ENCODE data around the gene NDUFAF4. TPM values are rescaled to one million over a fixed set of nuclear protein-coding genes. Genes with fewer than 3 reads are reported as not detected.

The NDUFAF4 gene
- total RNA-seq, 3 donors from 2014 or later: 9.8 to 26.6 (median 14.1) TPM

- no peaks in the 10 kb centered on the region for H3K36me3 ChIP-seq
- H3K27me3 ChIP-seq: no peaks in the 10 kb centered on the region
- no peak overlapping the region for H3K4me3 ChIP-seq
- H3K4me1 ChIP-seq: no peaks in the 10 kb centered on the region
- intact Hi-C loops (cut with DNase I; ENCODE audit: low total_unique reads): no loop called here
- H3K9me3 ChIP-seq: peaks cover 0 to 7% of the 10 kb centered on the region in 2 donors
- DNase-seq (ENCODE audit: low spot score in 2 of 2): no peak
- TF ChIP-seq, protein P1, sequence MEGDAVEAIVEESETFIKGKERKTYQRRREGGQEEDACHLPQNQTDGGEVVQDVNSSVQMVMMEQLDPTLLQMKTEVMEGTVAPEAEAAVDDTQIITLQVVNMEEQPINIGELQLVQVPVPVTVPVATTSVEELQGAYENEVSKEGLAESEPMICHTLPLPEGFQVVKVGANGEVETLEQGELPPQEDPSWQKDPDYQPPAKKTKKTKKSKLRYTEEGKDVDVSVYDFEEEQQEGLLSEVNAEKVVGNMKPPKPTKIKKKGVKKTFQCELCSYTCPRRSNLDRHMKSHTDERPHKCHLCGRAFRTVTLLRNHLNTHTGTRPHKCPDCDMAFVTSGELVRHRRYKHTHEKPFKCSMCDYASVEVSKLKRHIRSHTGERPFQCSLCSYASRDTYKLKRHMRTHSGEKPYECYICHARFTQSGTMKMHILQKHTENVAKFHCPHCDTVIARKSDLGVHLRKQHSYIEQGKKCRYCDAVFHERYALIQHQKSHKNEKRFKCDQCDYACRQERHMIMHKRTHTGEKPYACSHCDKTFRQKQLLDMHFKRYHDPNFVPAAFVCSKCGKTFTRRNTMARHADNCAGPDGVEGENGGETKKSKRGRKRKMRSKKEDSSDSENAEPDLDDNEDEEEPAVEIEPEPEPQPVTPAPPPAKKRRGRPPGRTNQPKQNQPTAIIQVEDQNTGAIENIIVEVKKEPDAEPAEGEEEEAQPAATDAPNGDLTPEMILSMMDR (IDR thresholded peaks at IDR 0.05): no peak
- TF ChIP-seq POLR2A (IDR thresholded peaks at IDR 0.05): no peak
- TF ChIP-seq POLR2AphosphoS5 (IDR thresholded peaks at IDR 0.05): no peak
- H3K27ac ChIP-seq: no peak overlapping the region
These were observed 45.1 kb downstream of the NDUFAF4 start for GRCh38 chr6:96852605-96853004.

- no peaks in the 10 kb centered on the region for H3K27me3 ChIP-seq
- peaks cover 0 to 9% of the 10 kb centered on the region in 2 donors for H3K9me3 ChIP-seq
- intact Hi-C loops (cut with DNase I; ENCODE audit: low total_unique reads): no loop called here
- no peak overlapping the region for H3K27ac ChIP-seq
- H3K36me3 ChIP-seq: no peaks in the 10 kb centered on the region
- H3K4me1 ChIP-seq: no peaks in the 10 kb centered on the region
- no peak overlapping the region for H3K4me3 ChIP-seq
- no peak for DNase-seq (ENCODE audit: low spot score in 2 of 2)
- TF ChIP-seq, protein P1 (IDR thresholded peaks at IDR 0.05): no peak
- no peak for TF ChIP-seq POLR2A (IDR thresholded peaks at IDR 0.05)
- no peak for TF ChIP-seq POLR2AphosphoS5 (IDR thresholded peaks at IDR 0.05)
These were observed 45.8 kb downstream of the NDUFAF4 start for GRCh38 chr6:96851858-96852257.

- Histone ChIP-seq H3K27me3 (peaks cover 0 to 4% of the 10 kb centered on the region in 2 donors), H3K4me3 (no peak overlapping the region), H3K9me3 (peaks cover 0 to 9% of the 10 kb centered on the region in 2 donors), H3K27ac (no peak overlapping the region), H3K4me1 (no peaks in the 10 kb centered on the region), H3K36me3 (no peaks in the 10 kb centered on the region)
- intact Hi-C loops (cut with DNase I; ENCODE audit: low total_unique reads): no loop called here
- TF ChIP-seq POLR2A (IDR thresholded peaks at IDR 0.05) (no peak), POLR2AphosphoS5 (IDR thresholded peaks at IDR 0.05) (no peak)
- TF ChIP-seq, protein P1 (IDR thresholded peaks at IDR 0.05): no peak
- no peak for DNase-seq (ENCODE audit: low spot score in 2 of 2)
These were observed 48.1 kb downstream of the NDUFAF4 start for GRCh38 chr6:96849615-96850014.

- Histone ChIP-seq H3K36me3 (no peaks in the 10 kb centered on the region), H3K27ac (no peak overlapping the region), H3K9me3 (peaks cover 0 to 9% of the 10 kb centered on the region in 2 donors), H3K27me3 (peaks cover 0 to 4% of the 10 kb centered on the region in 2 donors), H3K4me1 (no peaks in the 10 kb centered on the region), H3K4me3 (no peak overlapping the region)
- intact Hi-C loops (cut with DNase I; ENCODE audit: low total_unique reads): no loop called here
- TF ChIP-seq POLR2A (IDR thresholded peaks at IDR 0.05) (no peak), POLR2AphosphoS5 (IDR thresholded peaks at IDR 0.05) (no peak)
- TF ChIP-seq, protein P1 (IDR thresholded peaks at IDR 0.05): no peak
- DNase-seq (ENCODE audit: low spot score in 2 of 2): no peak
These were observed 53.2 kb downstream of the NDUFAF4 start for GRCh38 chr6:96844530-96844929.

DNA sequence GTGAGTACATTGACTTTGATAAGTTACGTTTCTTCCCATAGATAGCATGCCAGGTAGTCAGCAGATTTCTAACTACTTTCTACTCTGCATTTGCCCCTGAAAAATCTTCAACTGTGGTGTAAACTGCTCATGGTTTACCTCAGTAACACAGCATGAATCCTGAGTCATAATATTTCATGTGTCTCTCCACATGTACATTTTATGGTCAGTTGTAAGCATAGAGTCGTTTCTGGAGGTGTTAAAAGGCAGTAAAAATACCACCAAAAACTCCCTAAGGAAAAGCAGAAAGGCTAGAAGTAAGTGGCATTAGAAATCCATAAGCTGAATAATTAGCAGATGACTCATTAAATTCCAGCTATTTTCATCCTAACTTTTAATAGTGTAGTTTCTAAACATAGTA, 56.3 kb downstream of the NDUFAF4 start:
- no peak overlapping the region for H3K4me3 ChIP-seq
- no peak for TF ChIP-seq POLR2A (IDR thresholded peaks at IDR 0.05)
- TF ChIP-seq, protein P1 (IDR thresholded peaks at IDR 0.05): no peak
- TF ChIP-seq POLR2AphosphoS5 (IDR thresholded peaks at IDR 0.05): no peak
- H3K27me3 ChIP-seq: peaks cover 0 to 4% of the 10 kb centered on the region in 2 donors
- H3K27ac ChIP-seq: no peak overlapping the region
- peaks cover 0 to 4% of the 10 kb centered on the region in 2 donors for H3K4me1 ChIP-seq
- DNase-seq (ENCODE audit: low spot score in 2 of 2): no peak
- H3K36me3 ChIP-seq: no peaks in the 10 kb centered on the region
- intact Hi-C loops (cut with DNase I; ENCODE audit: low total_unique reads): no loop called here
- no peaks in the 10 kb centered on the region for H3K9me3 ChIP-seq

Other genes with a start within 250 kb of the NDUFAF4 start
- 1 to 10 TPM in 1 of 3 donors, under 1 TPM in 2; 0.16 to 1.0 (median 0.98) TPM for gene GPR63, start 60.4 kb downstream of the NDUFAF4 start, total RNA-seq
- under 1 TPM; 0.16 to 0.98 (median 0.88) TPM for gene KLHL32, start 26.8 kb upstream of the NDUFAF4 start, total RNA-seq

All from breast epithelium (tissue), 4 donors.